K562 (cell line): ENCODE measurements around the gene RGS6.

Experiments
- BHLHE40 ChIP-seq: IDR thresholded peaks from 2 replicates; pipeline ENCODE4 v1.6.1; 2011; ENCODE audit warnings: low read length, improper control_type of control experiment
- CTCF ChIP-seq, 3 experiments: IDR thresholded peaks in 2 of 3; conservative IDR thresholded peaks in 1 of 3; 2 replicates each; pipeline ENCODE4 v1.5.1; 2011 to 2012; ENCODE audit warnings: low read length in 3 of 3, mild to moderate bottlenecking in 3 of 3, control low read depth in 2 of 3, improper control_type of control experiment in 1 of 3, inconsistent platforms in 1 of 3, low read depth in 1 of 3, mixed read lengths in 1 of 3, moderate library complexity in 1 of 3; ENCODE audit not compliant: insufficient read depth in 2 of 3
- PHB2 ChIP-seq: fragments of 450-650 bp; IDR thresholded peaks from 2 replicates; pipeline ENCODE4 v1.6.1; 2017; ENCODE audit warnings: low read depth
- SIN3A ChIP-seq, 2 experiments: fragments of 150-350 bp in 1 of 2; IDR thresholded peaks; 2 replicates each; pipeline ENCODE4 v1.6.1; 2011 to 2016; ENCODE audit warnings: borderline replicate concordance in 2 of 2, low read depth in 2 of 2, low read length in 2 of 2, mild to moderate bottlenecking in 2 of 2, moderate library complexity in 2 of 2; ENCODE audit not compliant: control insufficient read depth in 1 of 2
- THAP12 ChIP-seq: fragments of 250-450 bp; sonication (Bioruptor Pico); IDR thresholded peaks from 2 replicates; pipeline ENCODE4 v1.9.0; 2021; ENCODE audit warnings: mild to moderate bottlenecking, inconsistent platforms
- ZFP30 ChIP-seq: fragments of 250-450 bp; sonication (Bioruptor Pico); IDR thresholded peaks from 2 replicates; pipeline ENCODE4 v1.8.0; 2022; ENCODE audit warnings: moderate library complexity, mild to moderate bottlenecking, inconsistent platforms, borderline replicate concordance
- ZNF217 ChIP-seq: sonication (generic); formaldehyde crosslinking; IDR thresholded peaks from 2 replicates; pipeline ENCODE4 v1.8.0; 2022; ENCODE audit warnings: mild to moderate bottlenecking, missing genetic modification reagents
- ZNF23 ChIP-seq: fragments of 250-450 bp; sonication (Bioruptor Pico); IDR thresholded peaks from 2 replicates; pipeline ENCODE4 v1.4.0; 2020; ENCODE audit warnings: mild to moderate bottlenecking

- TF ChIP-seq ZNF23 (CRISPR knock-in tag) (no peak), PHB2 (no peak), CTCF (IDR thresholded peaks at IDR 0.05 in 2 of 3, conservative IDR thresholded peaks at IDR 0.05 in 1 of 3; ENCODE audit: insufficient read depth in 2 of 3, low read depth in 1 of 3, low read length in 3 of 3) (no peak), THAP12 (no peak), SIN3A (IDR thresholded peaks at IDR 0.05; ENCODE audit: borderline replicate concordance in 2 of 2, control insufficient read depth in 1 of 2, low read depth in 2 of 2, low read length in 2 of 2) (no peak), ZNF217 (CRISPR knock-in tag) (no peak), ZFP30 (no peak), BHLHE40 (no peak)
Observed at GRCh38 chr14:72303930-72304329, 371.7 kb downstream of the RGS6 start.
